KMS-11 (cell line): ENCODE results near the gene SEC14L6.
"Not testable (repeated sequence)": the region's sequence is repeated elsewhere in the genome, so short reads cannot be mapped to it uniquely, and the experiment has no call there.

Source experiments
- H2AFZ ChIP-seq: fragments of 200-600 bp; sonication (generic); 2 replicates; pipeline ENCODE4 v1.6.1; 2016; ENCODE audit warnings: antibody characterized with exemption, mixed run types, low read depth
- H3K27ac ChIP-seq: fragments of 200-600 bp; sonication (generic); 2 replicates; pipeline ENCODE4 v1.6.1; 2016; ENCODE audit warnings: mild to moderate bottlenecking, mixed run types
- H3K27me3 ChIP-seq: fragments of 200-600 bp; sonication (generic); 2 replicates; pipeline ENCODE4 v1.6.1; 2017; ENCODE audit warnings: mild to moderate bottlenecking, low read depth, mixed run types, moderate library complexity; ENCODE audit not compliant: insufficient read depth
- H3K36me3 ChIP-seq: fragments of 200-600 bp; sonication (generic); 2 replicates; pipeline ENCODE4 v1.6.1; 2017; ENCODE audit warnings: mild to moderate bottlenecking, mixed run types; ENCODE audit not compliant: insufficient read depth
- H3K4me1 ChIP-seq: fragments of 200-600 bp; sonication (generic); 2 replicates; pipeline ENCODE4 v1.6.1; 2016; ENCODE audit warnings: mild to moderate bottlenecking, low read depth, mixed run types; ENCODE audit not compliant: poor library complexity, severe bottlenecking
- H3K4me2 ChIP-seq: fragments of 200-600 bp; sonication (generic); 2 replicates; pipeline ENCODE4 v1.7.0; 2016; ENCODE audit warnings: mild to moderate bottlenecking, mixed run types
- H3K4me3 ChIP-seq: fragments of 200-600 bp; sonication (generic); IDR thresholded peaks from 2 replicates; pipeline ENCODE4 v1.6.1; 2017; ENCODE audit warnings: low read depth, low read length, mixed read lengths; ENCODE audit not compliant: insufficient read depth
- H3K79me2 ChIP-seq: fragments of 200-600 bp; sonication (generic); 2 replicates; pipeline ENCODE4 v1.6.1; 2016; ENCODE audit warnings: low read depth, mixed run types; ENCODE audit not compliant: insufficient read depth
- H3K9ac ChIP-seq: fragments of 200-600 bp; sonication (generic); 2 replicates; pipeline ENCODE4 v1.6.1; 2016; ENCODE audit warnings: mild to moderate bottlenecking, mixed run types
- H4K20me1 ChIP-seq: fragments of 200-600 bp; sonication (generic); 2 replicates; pipeline ENCODE4 v1.6.1; 2016; ENCODE audit warnings: mild to moderate bottlenecking, mixed run types; ENCODE audit not compliant: insufficient read depth
- TF ChIP-seq, protein P1 (sequence below): fragments of 200-600 bp; sonication (generic); conservative IDR thresholded peaks from 2 replicates; pipeline ENCODE4 v1.6.1; 2017; ENCODE audit warnings: low read depth, mild to moderate bottlenecking, antibody characterized with exemption, low read length, moderate library complexity, mixed read lengths

SEC14L6 gene

DNA sequence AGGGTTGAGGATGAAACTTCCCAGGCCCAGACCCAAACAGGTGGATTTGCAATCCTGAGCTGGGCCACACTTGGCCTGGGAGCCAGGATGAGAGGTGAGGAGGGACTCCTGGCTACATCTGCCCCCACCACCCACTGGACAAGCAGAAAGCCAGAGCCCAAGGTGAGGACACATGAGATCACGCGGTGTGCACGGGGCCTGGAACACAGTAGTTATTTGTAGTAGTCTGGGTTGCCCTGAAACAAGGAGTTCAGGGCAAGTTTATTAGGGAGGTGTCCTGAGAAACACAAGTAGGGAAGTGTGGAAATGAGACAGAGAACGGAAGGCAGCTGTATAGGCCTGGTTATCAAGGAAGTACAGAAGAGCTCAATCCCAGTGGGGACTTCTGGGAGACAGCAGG, 647 bp upstream of the SEC14L6 start:
- H3K27me3 ChIP-seq: peaks cover 10% of the 10 kb centered on the region; the same call in 1 of the 2 replicates
- no peak overlapping the region for H3K4me3 ChIP-seq
- H4K20me1 ChIP-seq: no peaks in the 10 kb centered on the region
- no peaks in the 10 kb centered on the region for H3K79me2 ChIP-seq
- no peaks in the 10 kb centered on the region for H3K4me1 ChIP-seq
- H3K36me3 ChIP-seq: no peaks in the 10 kb centered on the region
- no peak overlapping the region for H3K27ac ChIP-seq
- no peak overlapping the region for H3K4me2 ChIP-seq
- H2AFZ ChIP-seq: no peak overlapping the region
- no peak overlapping the region for H3K9ac ChIP-seq
- TF ChIP-seq, protein P1, sequence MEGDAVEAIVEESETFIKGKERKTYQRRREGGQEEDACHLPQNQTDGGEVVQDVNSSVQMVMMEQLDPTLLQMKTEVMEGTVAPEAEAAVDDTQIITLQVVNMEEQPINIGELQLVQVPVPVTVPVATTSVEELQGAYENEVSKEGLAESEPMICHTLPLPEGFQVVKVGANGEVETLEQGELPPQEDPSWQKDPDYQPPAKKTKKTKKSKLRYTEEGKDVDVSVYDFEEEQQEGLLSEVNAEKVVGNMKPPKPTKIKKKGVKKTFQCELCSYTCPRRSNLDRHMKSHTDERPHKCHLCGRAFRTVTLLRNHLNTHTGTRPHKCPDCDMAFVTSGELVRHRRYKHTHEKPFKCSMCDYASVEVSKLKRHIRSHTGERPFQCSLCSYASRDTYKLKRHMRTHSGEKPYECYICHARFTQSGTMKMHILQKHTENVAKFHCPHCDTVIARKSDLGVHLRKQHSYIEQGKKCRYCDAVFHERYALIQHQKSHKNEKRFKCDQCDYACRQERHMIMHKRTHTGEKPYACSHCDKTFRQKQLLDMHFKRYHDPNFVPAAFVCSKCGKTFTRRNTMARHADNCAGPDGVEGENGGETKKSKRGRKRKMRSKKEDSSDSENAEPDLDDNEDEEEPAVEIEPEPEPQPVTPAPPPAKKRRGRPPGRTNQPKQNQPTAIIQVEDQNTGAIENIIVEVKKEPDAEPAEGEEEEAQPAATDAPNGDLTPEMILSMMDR: no peak

DNA sequence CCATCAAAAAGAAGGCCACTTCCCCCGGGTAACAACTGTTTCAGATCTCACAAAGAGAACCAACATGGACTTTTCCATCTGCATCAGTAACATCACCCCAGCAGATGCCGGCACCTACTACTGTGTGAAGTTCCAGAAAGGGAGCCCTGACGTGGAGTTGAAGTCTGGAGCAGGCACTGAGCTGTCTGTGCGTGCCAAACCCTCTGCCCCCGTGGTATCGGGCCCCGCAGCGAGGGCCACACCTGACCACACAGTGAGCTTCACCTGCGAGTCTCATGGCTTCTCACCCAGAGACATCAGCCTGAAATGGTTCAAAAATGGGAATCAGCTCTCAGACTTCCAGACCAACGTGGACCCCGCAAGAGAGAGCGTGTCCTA, 3.7 kb downstream of the SEC14L6 start:
- Histone ChIP-seq H3K27ac (no peak overlapping the region), H3K27me3 (peaks cover 10% of the 10 kb centered on the region; the same call in 1 of the 2 replicates), H3K4me3 (no peak overlapping the region), H4K20me1 (no peaks in the 10 kb centered on the region), H3K4me1 (no peaks in the 10 kb centered on the region), H2AFZ (no peak overlapping the region), H3K79me2 (no peaks in the 10 kb centered on the region), H3K9ac (no peak overlapping the region), H3K36me3 (no peaks in the 10 kb centered on the region), H3K4me2 (no peak overlapping the region)
- TF ChIP-seq, protein P1: no peak

DNA sequence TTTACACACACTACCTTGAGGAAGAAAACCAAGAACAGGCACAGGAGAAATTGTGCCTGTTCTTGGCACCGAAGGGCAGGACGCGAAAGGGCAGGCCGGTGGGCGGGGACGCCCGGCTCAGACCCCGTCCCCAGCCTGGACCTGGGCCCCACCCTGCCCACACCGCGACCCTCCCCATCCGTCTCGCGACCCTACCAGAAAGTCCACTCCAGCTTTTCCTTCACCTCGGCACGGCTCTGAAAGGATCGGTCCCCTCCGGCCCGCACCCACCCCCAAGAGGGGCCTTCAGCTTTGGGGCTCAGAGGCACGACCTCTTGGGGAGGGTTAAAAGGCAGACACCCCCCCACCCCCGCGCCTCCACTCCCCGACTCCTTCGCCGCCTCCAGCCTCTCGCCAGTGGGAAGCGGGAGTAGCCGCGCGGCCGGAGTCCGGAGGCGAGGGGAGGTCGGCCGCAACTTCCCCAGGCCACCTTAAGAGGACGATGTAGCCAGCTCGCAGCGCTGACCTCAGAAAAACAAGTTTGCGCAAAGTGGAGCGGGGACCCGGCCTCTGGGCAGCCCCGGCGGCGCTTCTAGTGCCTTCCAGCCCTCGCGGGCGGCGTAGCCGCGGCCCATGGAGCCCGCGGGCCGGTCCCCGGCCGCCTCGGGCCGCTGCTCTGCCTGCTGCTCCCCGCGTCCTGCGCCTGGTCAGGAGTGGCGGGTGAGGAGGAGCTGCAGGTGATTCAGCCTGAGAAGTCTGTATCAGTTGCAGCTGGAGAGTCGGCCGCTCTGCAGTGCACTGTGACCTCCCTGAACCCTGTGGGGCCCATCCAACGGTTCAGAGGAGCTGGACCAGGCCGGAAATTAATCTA, 4.4 kb downstream of the SEC14L6 start:
- no peak overlapping the region for H3K27ac ChIP-seq
- no peak overlapping the region for H2AFZ ChIP-seq
- no peaks in the 10 kb centered on the region for H3K79me2 ChIP-seq
- H3K4me3 ChIP-seq: no peak overlapping the region
- no peak overlapping the region for H3K9ac ChIP-seq
- H3K27me3 ChIP-seq: peaks cover 10% of the 10 kb centered on the region; the same call in 1 of the 2 replicates
- H4K20me1 ChIP-seq: no peaks in the 10 kb centered on the region
- H3K36me3 ChIP-seq: no peaks in the 10 kb centered on the region
- H3K4me1 ChIP-seq: no peaks in the 10 kb centered on the region
- no peak overlapping the region for H3K4me2 ChIP-seq
- TF ChIP-seq, protein P1: no peak

DNA sequence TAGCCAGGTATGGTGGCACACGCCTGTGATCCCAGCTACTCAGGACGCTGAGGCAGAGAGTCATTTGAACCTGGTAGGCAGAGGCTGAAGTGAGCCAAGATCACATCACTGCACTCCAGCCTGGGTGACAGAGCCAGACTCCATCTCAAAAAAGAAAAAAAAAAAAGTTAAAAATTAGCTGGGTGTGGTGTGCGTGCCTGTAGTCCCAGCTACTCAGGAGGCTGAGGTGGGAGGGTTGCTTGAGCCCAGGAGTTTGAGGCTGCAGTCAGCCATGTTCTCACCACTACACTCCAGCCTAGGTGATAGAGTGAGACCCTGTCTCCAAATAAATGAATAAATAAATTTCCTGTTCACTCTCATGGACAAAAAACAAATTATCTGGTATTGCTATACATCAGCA, 5.0 kb downstream of the SEC14L6 start:
- not testable (repeated sequence) for H2AFZ ChIP-seq, H4K20me1 ChIP-seq, H3K79me2 ChIP-seq, H3K4me3 ChIP-seq, H3K4me1 ChIP-seq, H3K9ac ChIP-seq, H3K36me3 ChIP-seq, H3K27ac ChIP-seq, H3K4me2 ChIP-seq
- H3K27me3 ChIP-seq: peaks cover 10% of the 10 kb centered on the region; the same call in 1 of the 2 replicates

DNA sequence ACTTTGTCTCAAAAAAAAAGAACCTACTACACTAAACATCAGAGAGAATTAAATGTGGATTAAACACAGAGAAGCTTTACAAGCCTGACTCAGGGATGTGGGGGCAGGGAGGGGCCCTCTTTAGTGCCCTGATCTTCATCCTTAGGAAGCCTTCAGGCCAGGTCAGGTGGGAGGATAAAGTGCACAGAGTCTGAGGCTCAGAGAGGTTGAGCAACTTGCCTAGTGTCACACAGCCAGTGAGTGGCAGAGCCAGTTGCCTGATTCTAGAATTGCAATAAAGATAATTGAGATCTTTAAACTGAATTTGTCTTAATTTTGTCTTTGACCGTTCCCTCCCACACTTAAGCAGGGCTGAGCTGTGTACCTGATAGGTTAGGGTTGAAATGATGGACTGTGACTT, 7.2 kb downstream of the SEC14L6 start:
- TF ChIP-seq, protein P1: no peak
- H3K4me2 ChIP-seq: no peak overlapping the region
- no peak overlapping the region for H3K4me3 ChIP-seq
- H3K79me2 ChIP-seq: no peaks in the 10 kb centered on the region
- no peak overlapping the region for H2AFZ ChIP-seq
- peaks cover 6% of the 10 kb centered on the region for H3K4me1 ChIP-seq
- H3K9ac ChIP-seq: no peak overlapping the region
- no peak overlapping the region for H3K27ac ChIP-seq
- peaks cover 3% of the 10 kb centered on the region; the same call in 1 of the 2 replicates for H3K27me3 ChIP-seq
- H3K36me3 ChIP-seq: no peaks in the 10 kb centered on the region
- H4K20me1 ChIP-seq: no peaks in the 10 kb centered on the region
